Stimulated activated naive B cell treated with anti-CD40 and anti-IgM and Interleukin-4, amounts not matched to agents 10 μg/mL and 1 μg/mL and 100 μg/mL, for 72 hours (primary cell): ENCODE results near the gene SETDB2.

Experiments used
- ATAC-seq, 2 donors: fragments of 150-1000 bp; cut with Tn5 transposase; replicated peaks; 2 replicates each; pipeline ENCODE4 v1.10.0; 2021; ENCODE audit warnings: moderate library complexity in 1 of 2
- DNase-seq: peaks from one replicate; pipeline ENCODE4 v3.0.0; 2021
- H3K27ac Mint-ChIP-seq: one replicate; pipeline ENCODE4 v1.8.0; 2022; ENCODE audit warnings: mild to moderate bottlenecking, mixed read lengths
- H3K27me3 Mint-ChIP-seq, 2 donors: one replicate each; pipeline ENCODE4 v1.8.0; 2022; ENCODE audit warnings: mixed read lengths in 2 of 2
- H3K36me3 Mint-ChIP-seq, 2 donors: one replicate each; pipeline ENCODE4 v1.8.0; 2022; ENCODE audit warnings: mixed read lengths in 2 of 2, mild to moderate bottlenecking in 1 of 2
- H3K4me1 Mint-ChIP-seq, 2 donors: one replicate each; pipeline ENCODE4 v1.8.0; 2022; ENCODE audit warnings: mixed read lengths in 2 of 2, mild to moderate bottlenecking in 1 of 2
- H3K4me3 Mint-ChIP-seq, 2 donors: one replicate each; pipeline ENCODE4 v1.8.0; 2022; ENCODE audit warnings: mild to moderate bottlenecking in 2 of 2, mixed read lengths in 2 of 2, moderate library complexity in 1 of 2
- H3K9me3 Mint-ChIP-seq, 2 donors: one replicate each; pipeline ENCODE4 v1.8.0; 2022; ENCODE audit warnings: mixed read lengths in 2 of 2, mild to moderate bottlenecking in 1 of 2

The SETDB2 gene

DNA sequence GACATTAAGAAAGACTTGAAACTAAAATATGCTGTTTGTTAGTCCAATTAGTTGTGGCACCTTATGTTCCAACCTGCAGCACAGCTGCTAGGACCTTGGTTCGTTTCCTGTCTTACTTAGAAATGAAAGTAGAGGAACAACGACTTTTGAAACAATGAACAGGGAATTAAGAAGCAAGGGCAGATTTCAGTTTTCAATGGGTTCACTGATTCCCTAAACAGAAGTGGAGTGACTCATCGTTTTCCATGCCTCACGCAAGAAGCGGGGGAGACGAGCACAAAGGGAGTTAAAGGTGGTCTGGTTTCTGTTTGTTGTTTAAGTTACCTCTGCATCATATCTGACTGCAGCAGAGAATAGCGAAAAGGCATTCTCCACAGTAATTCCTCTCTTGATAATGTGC, 96.5 kb downstream of the SETDB2 start:
- peaks cover 19 to 41% of the 10 kb centered on the region in 2 donors for H3K4me1 Mint-ChIP-seq
- peaks cover 39 to 45% of the 10 kb centered on the region in 2 donors for H3K36me3 Mint-ChIP-seq
- peak overlapping the region; percentile 53 to 69 for H3K4me3 Mint-ChIP-seq
- peak overlapping the region; percentile 68 for H3K27ac Mint-ChIP-seq
- DNase-seq (no peak), ATAC-seq (peak; percentile 44 to 54)
- no peaks in the 10 kb centered on the region for H3K27me3 Mint-ChIP-seq
- no peaks in the 10 kb centered on the region for H3K9me3 Mint-ChIP-seq

DNA sequence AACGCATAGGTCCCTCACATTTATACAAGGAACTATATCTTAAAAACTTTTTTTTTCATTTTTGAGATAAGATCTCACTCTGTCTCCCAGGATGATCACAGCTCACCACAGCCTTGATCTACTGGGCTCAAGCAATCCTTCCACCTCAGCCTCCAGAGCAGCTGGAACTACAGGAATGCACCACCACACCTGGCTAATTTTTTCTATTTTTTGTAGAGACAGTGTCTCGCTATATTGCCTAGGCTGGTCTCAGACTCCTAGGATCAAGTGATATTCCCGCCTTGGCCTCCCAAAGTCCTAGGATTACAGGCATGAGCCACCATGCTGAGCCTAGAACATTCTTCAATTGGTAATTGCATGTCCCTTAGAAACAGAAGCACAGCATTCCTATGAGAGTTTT, 99.6 kb downstream of the SETDB2 start:
- no peaks in the 10 kb centered on the region for H3K9me3 Mint-ChIP-seq
- no peak overlapping the region for H3K27ac Mint-ChIP-seq
- ATAC-seq (no peak), DNase-seq (no peak)
- H3K36me3 Mint-ChIP-seq: peaks cover 32 to 42% of the 10 kb centered on the region in 2 donors
- no peak overlapping the region for H3K4me3 Mint-ChIP-seq
- H3K27me3 Mint-ChIP-seq: no peaks in the 10 kb centered on the region
- H3K4me1 Mint-ChIP-seq: peaks cover 17 to 31% of the 10 kb centered on the region in 2 donors
